Spleen (tissue), 11 donors: Measurements from ENCODE around the gene DOCK4. TPM values are rescaled to one million over a fixed set of nuclear protein-coding genes. Genes with fewer than 3 reads are reported as not detected.

Experiments
- DNase-seq: peaks from one replicate; pipeline ENCODE4 v3.0.0-alpha.2; 2020
- H3K27ac ChIP-seq, 8 donors: fragments of 200-600 bp; sonication (generic) in 7 of 8; 1 replicate in 4 of 8; 2 replicates in 4 of 8; pipeline versions ENCODE4 v1.5.0 to v1.8.0; 2016 to 2021; ENCODE audit warnings: inconsistent platforms in 4 of 8, mild to moderate bottlenecking in 4 of 8, moderate library complexity in 1 of 8
- H3K27me3 ChIP-seq, 7 donors: fragments of 200-600 bp; sonication (generic) in 6 of 7; replicated peaks in 1 of 7; 1 replicate in 4 of 7; 2 replicates in 3 of 7; pipeline versions ENCODE4 v1.5.0 to v1.8.0; 2016 to 2021; ENCODE audit warnings: inconsistent platforms in 3 of 7, mild to moderate bottlenecking in 1 of 7
- H3K36me3 ChIP-seq, 6 donors: fragments of 200-600 bp; sonication (generic) in 5 of 6; 1 replicate in 4 of 6; 2 replicates in 2 of 6; pipeline versions ENCODE4 v1.5.0 to v1.8.0; 2016 to 2021; ENCODE audit warnings: inconsistent platforms in 2 of 6
- H3K4me1 ChIP-seq, 6 donors: fragments of 200-600 bp; sonication (generic) in 5 of 6; 1 replicate in 3 of 6; 2 replicates in 3 of 6; pipeline versions ENCODE4 v1.5.0 to v1.8.0; 2016 to 2021; ENCODE audit warnings: inconsistent platforms in 3 of 6
- H3K4me3 ChIP-seq, 8 donors: fragments of 200-600 bp; sonication (generic) in 7 of 8; 1 replicate in 4 of 8; 2 replicates in 4 of 8; pipeline versions ENCODE4 v1.5.0 to v1.8.0; 2016 to 2021; ENCODE audit warnings: inconsistent platforms in 4 of 8, mild to moderate bottlenecking in 4 of 8, moderate library complexity in 2 of 8
- H3K9me3 ChIP-seq, 8 donors: fragments of 200-600 bp; sonication (generic) in 7 of 8; 1 replicate in 4 of 8; 2 replicates in 4 of 8; pipeline versions ENCODE4 v1.5.0 to v1.8.0; 2016 to 2021; ENCODE audit warnings: inconsistent platforms in 4 of 8
- POLR2A ChIP-seq, 3 donors: fragments of 450-650 bp; IDR thresholded peaks; one replicate each; pipeline ENCODE4 v1.5.1; 2017; ENCODE audit warnings: antibody characterized with exemption in 3 of 3, mild to moderate bottlenecking in 1 of 3
- POLR2AphosphoS5 ChIP-seq, 3 donors: sonication (generic); formaldehyde crosslinking; IDR thresholded peaks; one replicate each; pipeline ENCODE4 v1.5.1; 2017; ENCODE audit warnings: antibody characterized with exemption in 3 of 3
- whole genome bisulfite sequencing, 5 donors: extraction: QIAGEN DNeasy Blood & Tissue Kit in 3 of 5; methylation state at CpG; one replicate each; pipeline versions ENCODE4 v1.1.5 to v1.1.7; 2013 to 2018; 5-methylcytosine and 5-hydroxymethylcytosine counted together
- intact Hi-C: fragments of 100-400 bp; cut with DNase I; formaldehyde crosslinking; loops from one replicate; pipeline ENCODE4 v1.15.0; 2023; ENCODE audit warnings: low total_unique reads
- polyA plus RNA-seq, 3 donors: library from polyadenylated mRNA; stranded (reverse); fragments of 200-250 nt; gene quantifications; one replicate each; pipeline ENCODE4 v1.2.1, GENCODE V29; 2013
- total RNA-seq, 7 donors: library from RNA; depleted of rRNA in 3 of 7; stranded (reverse); fragments of >200 nt in 3 of 7; fragmentation: NEBNext Ultra II Directional in 4 of 7; extraction: Animal tissue kit (Norgen Biotek cat#: 25700) in 4 of 7; gene quantifications; one replicate each; pipeline versions ENCODE4 v1.1.0 to v1.2.1, GENCODE V29; 2016 to 2021
- TF ChIP-seq, protein P1 (sequence below), 11 experiments: fragments of 200-600 bp in 7 of 11; fragments of 450-650 bp in 4 of 11; sonication (generic) in 4 of 11; IDR thresholded peaks in 8 of 11; conservative IDR thresholded peaks in 3 of 11; 1 replicate in 7 of 11; 2 replicates in 4 of 11; pipeline versions ENCODE4 v1.4.0 to v1.8.0; 2016 to 2021; ENCODE audit warnings: antibody characterized with exemption in 11 of 11, inconsistent platforms in 4 of 11, mild to moderate bottlenecking in 1 of 11
- donor health status: healthy with polysubstance abuse.
- donor health status: DM: no; HTN: no; CAD: no; lungs with moderate emphysema.
- donor health status: DM: no; HTN: no; CAD: no.
- donor health status: Bipolar disorder and iron deficiency.
- donor health status: healthy.
- donor health status: DM: no; HTN: no; CAD: no.
- donor health status: DM: yes; HTN: yes; CAD: no.

DOCK4 gene
- total and polyA plus RNA-seq, 10 donors, result 1.4 to 26.9 (median 14.2) TPM

DNA sequence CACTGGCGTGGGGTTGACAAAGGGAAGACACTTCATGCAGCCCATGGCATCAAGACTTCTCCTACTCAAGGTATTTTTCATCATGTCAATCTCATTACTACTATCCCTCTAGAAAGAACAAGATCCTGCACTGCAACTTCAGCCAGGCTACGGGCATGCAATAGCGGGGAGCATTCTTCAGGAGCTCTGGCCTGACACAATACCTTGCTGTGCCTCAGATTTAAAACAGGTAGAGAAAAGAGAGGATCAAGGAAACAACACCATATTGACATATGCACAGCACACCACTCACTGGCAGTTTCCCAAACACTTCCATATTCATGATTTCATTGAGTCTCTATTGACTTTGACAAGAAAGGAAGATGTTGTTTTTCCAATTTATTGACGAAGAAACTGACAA, 51.5 kb downstream of the DOCK4 start:
- no peak for DNase-seq
- peaks cover 0 to 14% (median 0%) of the 10 kb centered on the region in 7 donors for H3K27me3 ChIP-seq
- intact Hi-C loops, result no loop called here
- H3K9me3 ChIP-seq, result no peaks in the 10 kb centered on the region
- no peak overlapping the region for H3K4me3 ChIP-seq
- 56 to 82% (median 62%) methylated on average over 4 of the region's 4 CpGs for WGBS, 5 donors
- H3K4me1 ChIP-seq, result peaks cover 0 to 8% (median 3%) of the 10 kb centered on the region in 6 donors
- H3K36me3 ChIP-seq, result no peaks in the 10 kb centered on the region
- TF ChIP-seq, protein P1, sequence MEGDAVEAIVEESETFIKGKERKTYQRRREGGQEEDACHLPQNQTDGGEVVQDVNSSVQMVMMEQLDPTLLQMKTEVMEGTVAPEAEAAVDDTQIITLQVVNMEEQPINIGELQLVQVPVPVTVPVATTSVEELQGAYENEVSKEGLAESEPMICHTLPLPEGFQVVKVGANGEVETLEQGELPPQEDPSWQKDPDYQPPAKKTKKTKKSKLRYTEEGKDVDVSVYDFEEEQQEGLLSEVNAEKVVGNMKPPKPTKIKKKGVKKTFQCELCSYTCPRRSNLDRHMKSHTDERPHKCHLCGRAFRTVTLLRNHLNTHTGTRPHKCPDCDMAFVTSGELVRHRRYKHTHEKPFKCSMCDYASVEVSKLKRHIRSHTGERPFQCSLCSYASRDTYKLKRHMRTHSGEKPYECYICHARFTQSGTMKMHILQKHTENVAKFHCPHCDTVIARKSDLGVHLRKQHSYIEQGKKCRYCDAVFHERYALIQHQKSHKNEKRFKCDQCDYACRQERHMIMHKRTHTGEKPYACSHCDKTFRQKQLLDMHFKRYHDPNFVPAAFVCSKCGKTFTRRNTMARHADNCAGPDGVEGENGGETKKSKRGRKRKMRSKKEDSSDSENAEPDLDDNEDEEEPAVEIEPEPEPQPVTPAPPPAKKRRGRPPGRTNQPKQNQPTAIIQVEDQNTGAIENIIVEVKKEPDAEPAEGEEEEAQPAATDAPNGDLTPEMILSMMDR (IDR thresholded peaks at IDR 0.05 in 8 of 11, conservative IDR thresholded peaks at IDR 0.05 in 3 of 11), result no peak
- TF ChIP-seq POLR2A (IDR thresholded peaks at IDR 0.05), result no peak
- no peak for TF ChIP-seq POLR2AphosphoS5 (IDR thresholded peaks at IDR 0.05)
- H3K27ac ChIP-seq, result no peak overlapping the region

DNA sequence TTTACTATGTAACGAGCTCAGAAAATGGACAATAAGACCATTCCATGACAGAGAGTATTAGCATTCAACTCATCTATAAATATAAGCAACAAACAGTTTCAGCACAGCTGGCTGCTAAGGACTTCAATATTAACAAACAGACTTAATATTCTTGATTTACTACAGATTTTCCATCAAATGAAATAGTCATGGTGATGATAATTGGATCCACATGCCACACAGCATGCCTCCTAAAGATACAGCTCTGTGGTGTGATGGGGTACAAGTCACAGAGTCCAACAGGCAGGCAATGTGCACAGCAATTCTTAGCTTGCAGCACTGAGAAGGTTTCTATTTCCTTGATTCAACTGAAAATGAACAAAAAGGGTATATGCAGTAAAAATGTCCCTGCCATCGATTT, 54.0 kb downstream of the DOCK4 start:
- WGBS, 5 donors, result 77 to 88% (median 86%) methylated on average over 2 of the region's 2 CpGs
- Histone ChIP-seq H3K36me3 (no peaks in the 10 kb centered on the region), H3K9me3 (no peaks in the 10 kb centered on the region), H3K27ac (no peak overlapping the region), H3K4me3 (no peak overlapping the region), H3K27me3 (peaks cover 0 to 14% (median 0%) of the 10 kb centered on the region in 7 donors), H3K4me1 (no peaks in the 10 kb centered on the region)
- intact Hi-C loops, result no loop called here
- no peak for DNase-seq
- TF ChIP-seq, protein P1 (IDR thresholded peaks at IDR 0.05 in 8 of 11, conservative IDR thresholded peaks at IDR 0.05 in 3 of 11), result no peak
- TF ChIP-seq POLR2A (IDR thresholded peaks at IDR 0.05) (no peak), POLR2AphosphoS5 (IDR thresholded peaks at IDR 0.05) (no peak)

DNA sequence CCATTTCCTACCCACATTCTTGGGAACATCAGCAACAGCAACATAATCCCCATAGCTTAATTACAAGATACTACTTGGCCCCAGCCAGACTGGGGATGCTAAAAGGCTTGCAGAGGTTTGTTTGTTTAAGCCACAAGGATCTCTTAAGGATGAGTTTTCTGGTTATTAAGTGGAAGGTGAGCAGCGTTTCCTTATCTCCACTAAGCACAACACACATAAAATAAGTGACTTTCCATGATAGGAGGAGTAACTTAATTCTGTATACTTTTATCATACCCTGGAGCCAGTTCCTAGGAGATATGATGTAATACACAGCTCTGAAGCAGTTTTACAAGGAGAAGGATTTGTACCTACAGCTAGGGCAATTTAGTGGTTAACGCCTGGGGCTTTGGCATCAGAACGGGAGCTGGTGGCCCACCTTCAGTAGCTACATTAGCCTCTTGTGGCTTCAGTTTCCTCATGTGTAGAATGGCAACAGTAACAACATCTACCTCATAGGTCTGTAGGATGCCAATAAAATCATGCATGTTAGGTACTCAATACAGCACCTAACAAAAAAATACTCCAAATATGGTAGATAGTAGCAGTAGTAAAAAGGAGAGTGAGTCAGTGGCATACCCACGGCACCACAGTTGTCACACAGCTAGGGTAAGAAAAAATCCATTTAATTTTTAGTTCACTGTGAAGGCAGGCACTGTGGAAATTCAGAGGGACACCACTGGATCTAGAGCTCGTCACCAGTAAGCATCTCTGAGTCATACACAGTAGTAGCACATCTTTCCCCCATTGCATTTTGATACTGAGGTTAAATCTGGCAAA, 55.2 kb downstream of the DOCK4 start:
- Histone ChIP-seq H3K4me3 (no peak overlapping the region), H3K4me1 (no peaks in the 10 kb centered on the region), H3K9me3 (no peaks in the 10 kb centered on the region), H3K36me3 (no peaks in the 10 kb centered on the region), H3K27ac (no peak overlapping the region), H3K27me3 (peaks cover 0 to 14% (median 0%) of the 10 kb centered on the region in 7 donors)
- no peak for DNase-seq
- WGBS, 5 donors, result 79 to 90% (median 88%) methylated on average over 5 of the region's 5 CpGs
- TF ChIP-seq POLR2AphosphoS5 (IDR thresholded peaks at IDR 0.05) (no peak), POLR2A (IDR thresholded peaks at IDR 0.05) (no peak)
- TF ChIP-seq, protein P1 (IDR thresholded peaks at IDR 0.05 in 8 of 11, conservative IDR thresholded peaks at IDR 0.05 in 3 of 11), result no peak
- intact Hi-C loops, result no loop called here

DNA sequence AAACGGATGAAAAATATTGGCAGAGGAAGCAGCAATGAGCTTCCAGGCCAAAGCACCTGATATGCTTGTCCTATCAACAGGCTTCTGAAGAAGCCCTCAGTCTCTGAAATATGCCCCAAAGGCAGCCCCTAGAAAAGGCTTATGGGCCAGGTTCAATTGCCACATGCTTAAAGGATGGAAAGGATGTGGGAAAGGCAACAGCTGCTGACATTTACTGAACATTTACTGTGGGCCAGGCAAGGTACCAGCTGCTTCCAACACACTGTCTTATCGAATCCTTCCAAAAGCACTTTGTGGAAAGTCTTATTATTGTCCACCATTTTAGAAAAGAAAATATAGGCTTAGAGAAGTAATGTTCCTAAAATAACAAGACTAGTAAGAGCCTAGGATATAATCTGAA, 56.5 kb downstream of the DOCK4 start:
- no peaks in the 10 kb centered on the region for H3K9me3 ChIP-seq
- H3K27me3 ChIP-seq, result peaks cover 0 to 14% (median 0%) of the 10 kb centered on the region in 7 donors
- no peak overlapping the region for H3K4me3 ChIP-seq
- WGBS, 5 donors, result 86 to 93% (median 87%) methylated on average over 2 of the region's 2 CpGs
- intact Hi-C loops, result no loop called here
- H3K4me1 ChIP-seq, result no peaks in the 10 kb centered on the region
- TF ChIP-seq, protein P1 (IDR thresholded peaks at IDR 0.05 in 8 of 11, conservative IDR thresholded peaks at IDR 0.05 in 3 of 11), result no peak
- TF ChIP-seq POLR2AphosphoS5 (IDR thresholded peaks at IDR 0.05) (no peak), POLR2A (IDR thresholded peaks at IDR 0.05) (no peak)
- no peaks in the 10 kb centered on the region for H3K36me3 ChIP-seq
- no peak for DNase-seq
- H3K27ac ChIP-seq, result no peak overlapping the region
